NOMO-1 treated with dmso at 0.1 percent for 144 hours (cell line): ENCODE measurements around the gene MTUS2.
"Not testable (repeated sequence)": the region's sequence is repeated elsewhere in the genome, so short reads cannot be mapped to it uniquely, and the experiment has no call there.

ENCODE experiments used
- DNase-seq: peaks from one replicate; lab custom pipeline; 2025; ENCODE audit not compliant: unreplicated experiment; lab: John Stamatoyannopoulos, UW

Gene MTUS2

DNA sequence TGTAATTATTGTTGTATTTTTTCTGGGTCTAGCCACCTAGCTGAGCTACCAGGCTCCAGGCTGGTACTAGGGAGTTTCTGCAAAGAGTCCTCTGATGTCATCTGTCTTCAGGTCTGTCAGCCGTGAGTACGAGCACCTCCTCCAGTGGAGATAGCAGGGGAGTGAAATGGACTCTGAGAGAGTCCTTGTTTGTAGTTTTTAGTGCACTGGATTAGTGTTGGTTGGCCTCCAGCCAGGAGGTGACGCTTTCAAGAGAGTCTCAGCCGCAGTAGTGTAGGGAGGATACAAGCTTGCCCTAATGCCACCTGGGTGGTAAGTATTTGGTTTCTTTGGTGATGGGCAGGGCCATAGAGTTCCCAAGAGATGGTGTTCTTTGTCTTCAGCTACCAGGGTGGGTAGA lies 390.5 kb downstream of the MTUS2 start:
- DNase-seq: no peak

- DNase-seq: not testable (repeated sequence)
Observed at GRCh38 chr13:29211162-29211561, 391.0 kb downstream of the MTUS2 start.

DNA sequence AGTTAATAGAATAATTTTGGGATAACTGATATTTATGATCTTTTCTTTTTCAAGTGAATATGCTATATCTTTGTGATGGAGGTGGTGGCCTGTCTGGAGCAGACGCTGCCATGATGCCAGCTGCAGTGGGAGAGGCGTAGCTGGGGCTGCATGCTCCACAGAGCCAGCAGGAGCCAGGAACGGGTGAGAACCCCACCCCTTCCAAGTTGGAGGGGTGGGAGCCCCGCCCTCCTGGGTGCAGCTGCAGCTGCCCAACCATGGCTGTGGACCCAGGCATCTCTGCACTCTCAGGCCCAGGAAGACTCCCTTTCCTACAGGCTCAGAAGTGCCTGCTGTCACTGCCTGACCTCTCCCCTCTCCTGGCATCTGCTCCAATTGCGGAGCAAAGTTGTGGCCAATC lies 402.3 kb downstream of the MTUS2 start:
- DNase-seq: no peak

DNA sequence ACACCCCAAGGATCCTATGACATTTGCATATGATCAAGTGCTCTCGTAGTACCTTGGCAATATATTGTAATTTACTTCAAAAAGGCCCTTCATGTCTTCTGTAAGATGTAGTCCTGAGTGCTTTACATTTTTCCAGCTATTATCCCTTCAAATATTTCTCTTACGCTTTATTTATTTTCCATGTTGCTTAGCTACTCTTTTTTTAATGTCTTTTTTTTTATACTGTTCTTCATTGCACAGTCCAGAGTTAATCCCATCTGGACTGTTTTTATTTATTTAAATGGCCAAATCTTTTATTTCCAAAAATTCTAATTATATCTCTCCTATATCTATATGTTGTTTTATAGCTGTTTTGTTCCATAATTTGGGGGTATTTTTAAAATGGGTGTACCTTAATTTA lies 404.1 kb downstream of the MTUS2 start:
- no peak for DNase-seq

DNA sequence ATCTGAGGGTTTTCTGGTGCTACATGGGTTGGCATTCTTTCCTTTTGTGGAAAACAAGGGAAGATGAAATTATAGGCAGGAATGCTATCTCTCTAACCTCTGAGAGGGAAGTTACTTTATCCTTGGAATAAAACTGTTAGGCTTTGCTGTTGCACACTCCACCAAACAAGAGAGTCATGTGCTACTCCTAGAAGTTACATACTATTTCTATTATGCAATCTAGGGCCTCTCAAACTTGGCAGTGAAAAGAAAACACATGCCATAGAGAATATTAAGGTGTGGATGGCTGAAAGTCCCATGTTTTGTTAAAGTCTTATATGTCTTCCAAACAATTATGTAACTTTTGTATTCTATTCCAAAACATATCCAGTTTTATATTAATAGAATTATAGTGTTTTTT lies 407.4 kb downstream of the MTUS2 start:
- no peak for DNase-seq

DNA sequence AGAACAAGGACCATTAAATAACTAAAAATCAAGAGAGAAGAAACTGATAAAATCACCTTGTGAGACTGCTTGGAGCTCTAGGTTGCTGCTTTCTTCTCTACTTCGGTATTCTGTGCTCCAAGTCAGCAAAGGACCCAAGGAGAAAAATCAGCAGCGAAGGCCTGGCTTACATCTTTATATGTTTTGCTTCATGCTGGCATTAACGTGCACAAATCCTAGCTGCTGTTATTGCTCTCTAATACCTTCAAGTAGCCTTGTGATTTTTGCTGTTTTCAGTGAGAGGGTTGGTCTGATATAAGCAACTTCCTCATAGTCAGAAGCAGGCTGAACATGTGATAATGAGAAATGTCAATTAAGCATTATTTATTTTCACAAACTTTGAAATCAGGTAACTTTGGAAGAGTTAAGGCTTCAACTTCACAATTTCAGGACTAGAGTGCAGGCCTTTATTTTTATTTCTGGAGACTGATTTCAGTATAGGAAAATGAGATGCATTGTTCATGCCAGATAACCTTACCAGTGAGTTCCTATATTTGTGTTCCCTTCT lies 410.2 kb downstream of the MTUS2 start:
- DNase-seq: no peak

GRCh38 chr13:29239653-29240525 lies 419.8 kb downstream of the MTUS2 start:
- no peak for DNase-seq

- no peak for DNase-seq
Observed at GRCh38 chr13:29254626-29255370, 434.7 kb downstream of the MTUS2 start.

GRCh38 chr13:29255567-29255966 lies 435.4 kb downstream of the MTUS2 start:
- no peak for DNase-seq

DNA sequence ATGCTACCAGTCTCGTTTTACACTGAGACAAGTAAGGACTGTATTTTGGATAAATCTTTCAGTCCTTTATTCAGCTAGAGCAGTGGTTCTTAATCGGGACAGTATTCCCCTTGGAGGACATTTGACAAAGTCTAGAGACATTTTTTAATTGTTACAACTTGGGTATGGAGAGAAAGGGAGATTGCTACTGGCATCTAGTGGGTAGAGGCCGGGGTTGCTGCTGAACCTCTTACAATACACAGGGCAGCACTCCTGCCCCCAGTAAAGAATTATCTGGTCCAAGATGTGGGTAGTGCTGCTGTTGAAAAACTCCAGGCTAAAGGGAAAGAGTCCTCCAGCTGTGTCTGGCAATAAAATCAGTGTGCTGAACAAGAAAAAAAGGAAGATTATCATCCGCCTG lies 440.5 kb downstream of the MTUS2 start:
- DNase-seq: no peak

GRCh38 chr13:29266261-29266660 lies 446.1 kb downstream of the MTUS2 start:
- DNase-seq: no peak

DNA sequence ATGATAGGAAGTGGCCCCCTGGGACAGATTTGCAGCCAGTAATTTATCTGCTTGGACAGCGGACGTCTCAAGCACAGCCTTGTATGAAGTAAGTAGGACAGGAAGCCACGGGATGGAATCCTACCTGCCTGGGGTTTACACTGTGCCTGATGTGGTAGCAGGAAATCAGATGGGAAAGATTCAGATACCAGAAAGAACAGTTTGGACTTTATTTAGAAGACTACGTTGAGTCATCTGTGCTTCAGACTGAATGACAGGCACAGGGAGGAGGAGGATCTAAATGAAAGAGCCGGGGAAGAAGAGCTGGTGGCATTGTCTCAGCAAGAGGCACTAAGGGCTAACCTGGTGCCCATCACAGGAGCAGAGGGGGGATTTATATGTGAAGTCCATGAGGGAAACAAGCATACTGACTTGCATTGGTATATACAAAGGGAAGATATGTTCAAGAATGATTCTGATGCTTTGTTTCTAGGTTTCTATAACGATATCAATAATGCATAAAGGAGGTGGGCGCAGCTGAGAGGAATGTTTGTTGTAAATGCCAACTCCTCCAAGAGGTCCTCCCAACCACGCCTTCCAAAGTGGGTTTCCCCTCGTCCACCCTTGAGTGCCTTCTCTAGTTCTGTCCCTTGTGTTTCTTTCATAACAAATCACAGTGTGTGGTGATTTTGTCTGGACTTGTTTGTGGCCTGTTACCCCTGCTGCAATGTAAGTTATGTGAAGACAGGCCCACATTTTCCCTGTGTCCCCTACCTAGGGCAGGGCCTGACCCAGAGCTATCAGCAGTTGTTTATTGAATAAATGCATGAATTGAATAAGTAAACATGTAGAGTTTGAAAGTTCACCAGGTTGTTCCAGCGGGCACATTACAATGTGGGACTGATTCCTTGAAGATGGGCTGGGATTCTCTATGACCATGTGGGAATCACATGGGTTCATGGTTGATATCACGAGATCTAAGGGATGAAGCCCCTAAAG lies 446.9 kb downstream of the MTUS2 start:
- no peak for DNase-seq

GRCh38 chr13:29270271-29270985 lies 450.3 kb downstream of the MTUS2 start:
- no peak for DNase-seq

DNA sequence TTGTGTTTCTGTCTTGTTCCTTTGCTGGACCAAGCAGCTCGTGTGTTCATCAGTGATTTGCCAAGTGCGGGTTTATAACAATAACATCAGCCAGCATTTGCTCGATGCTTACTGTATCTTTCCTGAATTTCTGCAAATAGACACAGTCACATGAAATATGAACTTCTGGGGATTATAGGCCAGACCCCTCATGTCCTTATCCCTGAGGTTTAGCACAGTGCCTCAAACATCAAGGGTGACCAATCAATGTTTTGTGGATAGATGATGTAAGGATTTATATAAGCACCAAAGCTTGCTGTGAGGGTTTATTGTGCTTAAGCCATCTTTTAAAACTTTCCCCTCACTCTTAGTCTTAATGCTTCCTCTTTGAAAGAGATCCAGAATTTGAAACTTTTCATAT lies 451.5 kb downstream of the MTUS2 start:
- no peak for DNase-seq

GRCh38 chr13:29279356-29280254 lies 459.5 kb downstream of the MTUS2 start:
- DNase-seq: no peak

GRCh38 chr13:29281932-29282495 lies 461.9 kb downstream of the MTUS2 start:
- DNase-seq: no peak

DNA sequence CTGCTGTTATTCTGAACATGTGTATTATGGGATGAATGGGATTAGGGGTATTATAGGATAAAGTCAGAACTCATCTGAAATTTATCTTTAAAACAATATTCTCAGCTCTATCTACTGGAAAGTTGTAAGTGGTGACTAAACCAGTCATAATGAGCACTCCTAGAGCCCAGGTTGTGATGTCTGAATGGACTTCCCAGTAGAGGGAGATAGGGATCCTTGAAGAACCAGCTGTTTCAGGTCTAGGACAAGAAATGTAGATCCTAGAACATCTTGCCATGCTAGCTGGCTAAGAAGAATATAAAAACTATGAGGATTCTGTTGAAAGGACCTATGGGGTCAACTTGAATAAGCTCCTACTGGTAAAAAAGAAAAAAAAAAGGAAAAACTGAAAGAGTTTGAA lies 464.6 kb downstream of the MTUS2 start:
- no peak for DNase-seq

- no peak for DNase-seq
Observed at GRCh38 chr13:29287237-29287636, 467.1 kb downstream of the MTUS2 start.

- DNase-seq: no peak
Observed at GRCh38 chr13:29292045-29292444, 471.9 kb downstream of the MTUS2 start.
